Liver (tissue), 9 donors: ENCODE measurements around the gene VAX1. TPM values are rescaled to one million over a fixed set of nuclear protein-coding genes. Genes with fewer than 3 reads are reported as not detected.

ENCODE experiments used
- DNase-seq: peaks from one replicate; pipeline ENCODE4 v3.0.0-alpha.2; 2017; ENCODE audit warnings: low spot score
- H3K27ac ChIP-seq, 2 donors: one replicate each; pipeline ENCODE4 v1.7.0; 2013; ENCODE audit warnings: inconsistent platforms in 2 of 2, low read length in 2 of 2, control low read depth in 1 of 2, low read depth in 1 of 2, mild to moderate bottlenecking in 1 of 2
- H3K27me3 ChIP-seq, 4 donors: one replicate each; pipeline versions ENCODE4 v1.6.1 to v1.7.0; 2013; ENCODE audit warnings: low read length in 3 of 4, inconsistent platforms in 1 of 4, mild to moderate bottlenecking in 1 of 4, moderate library complexity in 1 of 4; ENCODE audit not compliant: control insufficient read depth in 4 of 4, insufficient read depth in 4 of 4
- H3K36me3 ChIP-seq, 4 donors: one replicate each; pipeline versions ENCODE4 v1.6.1 to v1.7.0; 2013; ENCODE audit warnings: low read length in 3 of 4, mild to moderate bottlenecking in 3 of 4, low read depth in 1 of 4, moderate library complexity in 1 of 4; ENCODE audit not compliant: control insufficient read depth in 4 of 4, insufficient read depth in 3 of 4
- H3K4me1 ChIP-seq, 4 donors: one replicate each; pipeline versions ENCODE4 v1.6.1 to v1.7.0; 2013; ENCODE audit warnings: low read length in 3 of 4, mild to moderate bottlenecking in 3 of 4, moderate library complexity in 1 of 4; ENCODE audit not compliant: control insufficient read depth in 4 of 4, insufficient read depth in 4 of 4
- H3K4me3 ChIP-seq, 3 donors: one replicate each; pipeline versions ENCODE4 v1.6.1 to v1.7.0; 2013; ENCODE audit warnings: low read length in 3 of 3, control low read depth in 1 of 3, low read depth in 1 of 3, mild to moderate bottlenecking in 1 of 3
- H3K9ac ChIP-seq, 2 donors: one replicate each; pipeline ENCODE4 v1.7.0; 2013; ENCODE audit warnings: low read length in 2 of 2, mild to moderate bottlenecking in 2 of 2, moderate library complexity in 2 of 2, control low read depth in 1 of 2, low read depth in 1 of 2
- H3K9me3 ChIP-seq, 4 donors: one replicate each; pipeline versions ENCODE4 v1.6.1 to v1.7.0; 2013; ENCODE audit warnings: low read length in 3 of 4; ENCODE audit not compliant: control insufficient read depth in 4 of 4
- ATF3 ChIP-seq: IDR thresholded peaks from 2 replicates; pipeline ENCODE4 v1.6.1; 2016; ENCODE audit warnings: antibody characterized with exemption
- EGR1 ChIP-seq, 2 donors: IDR thresholded peaks; 2 replicates each; pipeline ENCODE4 v1.6.1; 2016 to 2018; ENCODE audit warnings: antibody characterized with exemption in 2 of 2, low read depth in 2 of 2
- FOXA1 ChIP-seq: IDR thresholded peaks from 2 replicates; pipeline ENCODE4 v1.6.1; 2016; ENCODE audit warnings: antibody characterized with exemption
- GABPA ChIP-seq, 2 donors: IDR thresholded peaks in 1 of 2; conservative IDR thresholded peaks in 1 of 2; 2 replicates each; pipeline ENCODE4 v1.6.1; 2016; ENCODE audit warnings: antibody characterized with exemption in 2 of 2, mild to moderate bottlenecking in 1 of 2, moderate library complexity in 1 of 2
- HNF4G ChIP-seq: IDR thresholded peaks from 2 replicates; pipeline ENCODE4 v1.6.1; 2016; ENCODE audit warnings: antibody characterized with exemption
- JUND ChIP-seq, 2 donors: IDR thresholded peaks; 2 replicates each; pipeline ENCODE4 v1.6.1; 2016; ENCODE audit warnings: antibody characterized with exemption in 2 of 2
- NR2F2 ChIP-seq: IDR thresholded peaks from 2 replicates; pipeline ENCODE4 v1.6.1; 2016; ENCODE audit warnings: antibody characterized with exemption
- RXRA ChIP-seq, 2 donors: IDR thresholded peaks; 2 replicates each; pipeline ENCODE4 v1.6.1; 2017 to 2018; ENCODE audit warnings: antibody characterized with exemption in 2 of 2, mild to moderate bottlenecking in 1 of 2
- SP1 ChIP-seq: IDR thresholded peaks from 2 replicates; pipeline ENCODE4 v1.6.1; 2018; ENCODE audit warnings: antibody characterized with exemption, mild to moderate bottlenecking
- TAF1 ChIP-seq: conservative IDR thresholded peaks from 2 replicates; pipeline ENCODE4 v1.6.1; 2016; ENCODE audit warnings: antibody characterized with exemption, mild to moderate bottlenecking
- YY1 ChIP-seq: IDR thresholded peaks from 2 replicates; pipeline ENCODE4 v1.6.1; 2016; ENCODE audit warnings: antibody characterized with exemption, mild to moderate bottlenecking
- WGBS: extraction: QIAGEN DNeasy Blood & Tissue Kit; methylation state at CpG from one replicate; pipeline ENCODE4 v1.1.7; 2013; 5-methylcytosine and 5-hydroxymethylcytosine counted together
- polyA plus RNA-seq, 2 donors: library from polyadenylated mRNA; stranded (reverse) in 1 of 2; unstranded in 1 of 2; fragments of 200-250 nt in 1 of 2; fragments of >200 nt in 1 of 2; fragmentation: Nextera tagmentation in 1 of 2; extraction: Ambion mirVana in 1 of 2; gene quantifications; one replicate each; pipeline versions ENCODE4 v1.2.1 to v1.2.3, GENCODE V29; 2013 to 2015
- total RNA-seq, 2 donors: library from RNA; depleted of rRNA; stranded (reverse); fragments of >200 nt; gene quantifications; one replicate each; pipeline ENCODE4 v1.2.3, GENCODE V29; 2014
- TF ChIP-seq, protein P1 (sequence below): IDR thresholded peaks from 2 replicates; pipeline ENCODE4 v1.6.1; 2016; ENCODE audit warnings: antibody characterized with exemption
- TF ChIP-seq, protein P2 (sequence below): IDR thresholded peaks from 2 replicates; pipeline ENCODE4 v1.6.1; 2016; ENCODE audit warnings: antibody characterized with exemption, mild to moderate bottlenecking
- TF ChIP-seq, protein P3 (sequence below): fragments of 150-350 bp; IDR thresholded peaks from 2 replicates; pipeline ENCODE4 v1.5.1; 2017; ENCODE audit warnings: improper control_type of control experiment, low read depth, low read length; ENCODE audit not compliant: missing input control
- donor health status: healthy.
- donor health status: healthy.
- donor health status: healthy.
- donor health status: healthy.
- donor health status: healthy.

The VAX1 gene
- total and polyA plus RNA-seq, 4 donors, result not detected

DNA sequence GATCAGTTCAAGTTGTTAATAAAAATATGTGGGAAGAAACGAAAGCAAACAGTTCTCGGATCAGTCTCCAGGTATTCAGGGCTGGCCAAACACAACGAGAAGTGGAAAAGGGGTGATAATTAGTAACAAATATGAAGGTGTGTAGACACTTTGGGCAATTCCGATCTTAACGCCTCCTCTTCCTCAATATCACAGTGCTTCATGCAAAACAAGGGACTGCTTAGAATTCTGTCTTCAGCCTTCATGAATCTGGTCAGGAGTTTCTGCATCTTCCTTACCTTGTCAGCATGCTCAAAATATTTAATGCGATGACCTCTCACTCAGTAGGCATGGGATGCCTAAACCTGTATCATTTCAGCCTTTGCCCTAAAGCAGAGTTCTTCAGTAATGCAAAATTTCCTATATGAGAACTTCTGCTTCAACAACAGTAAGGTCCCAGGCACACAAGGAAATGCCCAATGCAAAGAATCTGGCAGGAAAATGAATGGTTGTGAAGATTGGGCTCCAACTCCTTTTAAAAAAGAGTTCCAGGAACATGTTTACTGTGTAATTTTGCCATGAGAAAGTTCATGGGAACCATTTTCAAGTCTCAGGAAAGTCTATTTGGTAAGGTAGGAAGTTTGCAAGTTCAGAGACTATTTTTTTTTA, 23.4 kb upstream of the VAX1 start:
- H3K27ac ChIP-seq, result no peak overlapping the region
- no peak overlapping the region for H3K9ac ChIP-seq
- no peaks in the 10 kb centered on the region for H3K36me3 ChIP-seq
- peaks cover 0 to 2% (median 0%) of the 10 kb centered on the region in 4 donors for H3K9me3 ChIP-seq
- H3K4me3 ChIP-seq, result no peak overlapping the region
- peaks cover 12 to 31% (median 18%) of the 10 kb centered on the region in 4 donors for H3K4me1 ChIP-seq
- 16% methylated on average over 6 of the region's 6 CpGs for WGBS
- no peak for DNase-seq
- H3K27me3 ChIP-seq, result peaks cover 0 to 47% (median 25%) of the 10 kb centered on the region in 4 donors
- TF ChIP-seq JUND (IDR thresholded peaks at IDR 0.05), result no peak
- TF ChIP-seq YY1, result no peak
- TF ChIP-seq, protein P1, sequence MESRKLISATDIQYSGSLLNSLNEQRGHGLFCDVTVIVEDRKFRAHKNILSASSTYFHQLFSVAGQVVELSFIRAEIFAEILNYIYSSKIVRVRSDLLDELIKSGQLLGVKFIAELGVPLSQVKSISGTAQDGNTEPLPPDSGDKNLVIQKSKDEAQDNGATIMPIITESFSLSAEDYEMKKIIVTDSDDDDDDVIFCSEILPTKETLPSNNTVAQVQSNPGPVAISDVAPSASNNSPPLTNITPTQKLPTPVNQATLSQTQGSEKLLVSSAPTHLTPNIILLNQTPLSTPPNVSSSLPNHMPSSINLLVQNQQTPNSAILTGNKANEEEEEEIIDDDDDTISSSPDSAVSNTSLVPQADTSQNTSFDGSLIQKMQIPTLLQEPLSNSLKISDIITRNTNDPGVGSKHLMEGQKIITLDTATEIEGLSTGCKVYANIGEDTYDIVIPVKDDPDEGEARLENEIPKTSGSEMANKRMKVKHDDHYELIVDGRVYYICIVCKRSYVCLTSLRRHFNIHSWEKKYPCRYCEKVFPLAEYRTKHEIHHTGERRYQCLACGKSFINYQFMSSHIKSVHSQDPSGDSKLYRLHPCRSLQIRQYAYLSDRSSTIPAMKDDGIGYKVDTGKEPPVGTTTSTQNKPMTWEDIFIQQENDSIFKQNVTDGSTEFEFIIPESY, result no peak
- no peak for TF ChIP-seq EGR1 (IDR thresholded peaks at IDR 0.05; ENCODE audit: low read depth in 2 of 2)
- TF ChIP-seq TAF1, result no peak
- TF ChIP-seq ATF3, result no peak
- TF ChIP-seq HNF4G, result no peak
- no peak for TF ChIP-seq GABPA (IDR thresholded peaks at IDR 0.05 in 1 of 2, conservative IDR thresholded peaks at IDR 0.05 in 1 of 2)
- TF ChIP-seq, protein P2, sequence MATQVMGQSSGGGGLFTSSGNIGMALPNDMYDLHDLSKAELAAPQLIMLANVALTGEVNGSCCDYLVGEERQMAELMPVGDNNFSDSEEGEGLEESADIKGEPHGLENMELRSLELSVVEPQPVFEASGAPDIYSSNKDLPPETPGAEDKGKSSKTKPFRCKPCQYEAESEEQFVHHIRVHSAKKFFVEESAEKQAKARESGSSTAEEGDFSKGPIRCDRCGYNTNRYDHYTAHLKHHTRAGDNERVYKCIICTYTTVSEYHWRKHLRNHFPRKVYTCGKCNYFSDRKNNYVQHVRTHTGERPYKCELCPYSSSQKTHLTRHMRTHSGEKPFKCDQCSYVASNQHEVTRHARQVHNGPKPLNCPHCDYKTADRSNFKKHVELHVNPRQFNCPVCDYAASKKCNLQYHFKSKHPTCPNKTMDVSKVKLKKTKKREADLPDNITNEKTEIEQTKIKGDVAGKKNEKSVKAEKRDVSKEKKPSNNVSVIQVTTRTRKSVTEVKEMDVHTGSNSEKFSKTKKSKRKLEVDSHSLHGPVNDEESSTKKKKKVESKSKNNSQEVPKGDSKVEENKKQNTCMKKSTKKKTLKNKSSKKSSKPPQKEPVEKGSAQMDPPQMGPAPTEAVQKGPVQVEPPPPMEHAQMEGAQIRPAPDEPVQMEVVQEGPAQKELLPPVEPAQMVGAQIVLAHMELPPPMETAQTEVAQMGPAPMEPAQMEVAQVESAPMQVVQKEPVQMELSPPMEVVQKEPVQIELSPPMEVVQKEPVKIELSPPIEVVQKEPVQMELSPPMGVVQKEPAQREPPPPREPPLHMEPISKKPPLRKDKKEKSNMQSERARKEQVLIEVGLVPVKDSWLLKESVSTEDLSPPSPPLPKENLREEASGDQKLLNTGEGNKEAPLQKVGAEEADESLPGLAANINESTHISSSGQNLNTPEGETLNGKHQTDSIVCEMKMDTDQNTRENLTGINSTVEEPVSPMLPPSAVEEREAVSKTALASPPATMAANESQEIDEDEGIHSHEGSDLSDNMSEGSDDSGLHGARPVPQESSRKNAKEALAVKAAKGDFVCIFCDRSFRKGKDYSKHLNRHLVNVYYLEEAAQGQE, result no peak
- no peak for TF ChIP-seq NR2F2

- Histone ChIP-seq H3K36me3 (no peaks in the 10 kb centered on the region), H3K27me3 (peaks cover 0 to 47% (median 24%) of the 10 kb centered on the region in 4 donors), H3K9me3 (peaks cover 0 to 2% (median 0%) of the 10 kb centered on the region in 4 donors), H3K4me1 (peaks cover 11 to 25% (median 14%) of the 10 kb centered on the region in 4 donors), H3K4me3 (no peak overlapping the region), H3K27ac (no peak overlapping the region), H3K9ac (no peak overlapping the region)
- TF ChIP-seq YY1, result no peak
- TF ChIP-seq HNF4G, result no peak
- no peak for TF ChIP-seq NR2F2
- TF ChIP-seq RXRA (IDR thresholded peaks at IDR 0.05), result no peak
- TF ChIP-seq ATF3, result no peak
- TF ChIP-seq SP1, result no peak
- TF ChIP-seq, protein P1, result no peak
- no peak for TF ChIP-seq TAF1
- TF ChIP-seq FOXA1, result no peak
- TF ChIP-seq, protein P3, sequence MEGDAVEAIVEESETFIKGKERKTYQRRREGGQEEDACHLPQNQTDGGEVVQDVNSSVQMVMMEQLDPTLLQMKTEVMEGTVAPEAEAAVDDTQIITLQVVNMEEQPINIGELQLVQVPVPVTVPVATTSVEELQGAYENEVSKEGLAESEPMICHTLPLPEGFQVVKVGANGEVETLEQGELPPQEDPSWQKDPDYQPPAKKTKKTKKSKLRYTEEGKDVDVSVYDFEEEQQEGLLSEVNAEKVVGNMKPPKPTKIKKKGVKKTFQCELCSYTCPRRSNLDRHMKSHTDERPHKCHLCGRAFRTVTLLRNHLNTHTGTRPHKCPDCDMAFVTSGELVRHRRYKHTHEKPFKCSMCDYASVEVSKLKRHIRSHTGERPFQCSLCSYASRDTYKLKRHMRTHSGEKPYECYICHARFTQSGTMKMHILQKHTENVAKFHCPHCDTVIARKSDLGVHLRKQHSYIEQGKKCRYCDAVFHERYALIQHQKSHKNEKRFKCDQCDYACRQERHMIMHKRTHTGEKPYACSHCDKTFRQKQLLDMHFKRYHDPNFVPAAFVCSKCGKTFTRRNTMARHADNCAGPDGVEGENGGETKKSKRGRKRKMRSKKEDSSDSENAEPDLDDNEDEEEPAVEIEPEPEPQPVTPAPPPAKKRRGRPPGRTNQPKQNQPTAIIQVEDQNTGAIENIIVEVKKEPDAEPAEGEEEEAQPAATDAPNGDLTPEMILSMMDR, result no peak
- TF ChIP-seq, protein P2, result no peak
- no peak for DNase-seq
- 15% methylated on average over 5 of the region's 5 CpGs for WGBS
Observed at GRCh38 chr10:117160567-117160966, 22.5 kb upstream of the VAX1 start.
